HG03469 (cell line): ENCODE data around the gene ZFP37.
"Not testable (repeated sequence)": the region's sequence is repeated elsewhere in the genome, so short reads cannot be mapped to it uniquely, and the experiment has no call there.

Experiments used
- ATAC-seq: cut with Tn5 transposase; IDR thresholded peaks from one replicate; pipeline ENCODE4 v1.9.1; 2021; ENCODE audit warnings: mild to moderate bottlenecking, moderate library complexity, moderate number of reproducible peaks; ENCODE audit not compliant: unreplicated experiment

Gene ZFP37

GRCh38 chr9:113056191-113057106, at the start of gene ZFP37:
Gene ZFP37, minus strand, starts transcription at chr9:113056724. Its CDS starts 36 bp downstream, at chr9:113056688.
- peak; percentile 89 for ATAC-seq

- not testable (repeated sequence) for ATAC-seq
These were observed 48.8 kb upstream of the ZFP37 start for GRCh38 chr9:113105345-113105744.

- no peak for ATAC-seq
These were observed 39.0 kb upstream of the ZFP37 start for GRCh38 chr9:113095561-113095960.

GRCh38 chr9:113089924-113090323, 33.4 kb upstream of the ZFP37 start:
- not testable (repeated sequence) for ATAC-seq

GRCh38 chr9:113089143-113089505, 32.6 kb upstream of the ZFP37 start:
- not testable (repeated sequence) for ATAC-seq

- not testable (repeated sequence) for ATAC-seq
These were observed 32.1 kb upstream of the ZFP37 start for GRCh38 chr9:113088456-113089142.

GRCh38 chr9:113062932-113063310, 6.4 kb upstream of the ZFP37 start:
- not testable (repeated sequence) for ATAC-seq

- ATAC-seq = not testable (repeated sequence)
These were observed 5.9 kb upstream of the ZFP37 start for GRCh38 chr9:113062256-113062931.

GRCh38 chr9:113061072-113061850, 4.7 kb upstream of the ZFP37 start:
- not testable (repeated sequence) for ATAC-seq

- ATAC-seq = not testable (repeated sequence)
These were observed 3.2 kb upstream of the ZFP37 start for GRCh38 chr9:113059581-113060284.

- no peak for ATAC-seq
These were observed 669 bp upstream of the ZFP37 start for GRCh38 chr9:113057193-113057592.

GRCh38 chr9:113042884-113043657, 13.5 kb downstream of the ZFP37 start:
- no peak for ATAC-seq

GRCh38 chr9:113026200-113026599, 30.3 kb downstream of the ZFP37 start:
- ATAC-seq = no peak

GRCh38 chr9:113018247-113018646, 38.3 kb downstream of the ZFP37 start:
- no peak for ATAC-seq

GRCh38 chr9:113012492-113012891, 44.0 kb downstream of the ZFP37 start:
- ATAC-seq = no peak

GRCh38 chr9:113011911-113012381, 44.6 kb downstream of the ZFP37 start, which contains the start of gene ZNF883:
Gene ZNF883, minus strand, starts transcription at chr9:113012192.
- ATAC-seq = no peak

GRCh38 chr9:113005777-113006176, 50.7 kb downstream of the ZFP37 start:
- no peak for ATAC-seq

- ATAC-seq = no peak
These were observed 59.1 kb downstream of the ZFP37 start for GRCh38 chr9:112997236-112997941.
